NT2/D1 (cell line): Measurements from ENCODE around the gene PRKCB.

ENCODE experiments used
- YY1 ChIP-seq: IDR thresholded peaks from 2 replicates; pipeline ENCODE4 v1.6.1; 2011; ENCODE audit not compliant: insufficient read length, insufficient read depth
- ZNF274 ChIP-seq: IDR thresholded peaks from 2 replicates; pipeline ENCODE4 v1.6.1; 2011; ENCODE audit warnings: mild to moderate bottlenecking, low read depth, low read length

- no peak for TF ChIP-seq YY1
- TF ChIP-seq ZNF274 = no peak
Observed at GRCh38 chr16:24101431-24101830, 265.6 kb downstream of the PRKCB start.
